Liver (tissue), 9 donors: Measurements from ENCODE around the gene GIPR. TPM values are rescaled to one million over a fixed set of nuclear protein-coding genes. Genes with fewer than 3 reads are reported as not detected.

ENCODE experiments used
- DNase-seq: peaks from one replicate; pipeline ENCODE4 v3.0.0-alpha.2; 2017; ENCODE audit warnings: low spot score
- H3K27ac ChIP-seq, 2 donors: one replicate each; pipeline ENCODE4 v1.7.0; 2013; ENCODE audit warnings: inconsistent platforms in 2 of 2, low read length in 2 of 2, control low read depth in 1 of 2, low read depth in 1 of 2, mild to moderate bottlenecking in 1 of 2
- H3K27me3 ChIP-seq, 4 donors: one replicate each; pipeline versions ENCODE4 v1.6.1 to v1.7.0; 2013; ENCODE audit warnings: low read length in 3 of 4, inconsistent platforms in 1 of 4, mild to moderate bottlenecking in 1 of 4, moderate library complexity in 1 of 4; ENCODE audit not compliant: control insufficient read depth in 4 of 4, insufficient read depth in 4 of 4
- H3K36me3 ChIP-seq, 4 donors: one replicate each; pipeline versions ENCODE4 v1.6.1 to v1.7.0; 2013; ENCODE audit warnings: low read length in 3 of 4, mild to moderate bottlenecking in 3 of 4, low read depth in 1 of 4, moderate library complexity in 1 of 4; ENCODE audit not compliant: control insufficient read depth in 4 of 4, insufficient read depth in 3 of 4
- H3K4me1 ChIP-seq, 4 donors: one replicate each; pipeline versions ENCODE4 v1.6.1 to v1.7.0; 2013; ENCODE audit warnings: low read length in 3 of 4, mild to moderate bottlenecking in 3 of 4, moderate library complexity in 1 of 4; ENCODE audit not compliant: control insufficient read depth in 4 of 4, insufficient read depth in 4 of 4
- H3K4me3 ChIP-seq, 3 donors: one replicate each; pipeline versions ENCODE4 v1.6.1 to v1.7.0; 2013; ENCODE audit warnings: low read length in 3 of 3, control low read depth in 1 of 3, low read depth in 1 of 3, mild to moderate bottlenecking in 1 of 3
- H3K9ac ChIP-seq, 2 donors: one replicate each; pipeline ENCODE4 v1.7.0; 2013; ENCODE audit warnings: low read length in 2 of 2, mild to moderate bottlenecking in 2 of 2, moderate library complexity in 2 of 2, control low read depth in 1 of 2, low read depth in 1 of 2
- H3K9me3 ChIP-seq, 4 donors: one replicate each; pipeline versions ENCODE4 v1.6.1 to v1.7.0; 2013; ENCODE audit warnings: low read length in 3 of 4; ENCODE audit not compliant: control insufficient read depth in 4 of 4
- ATF3 ChIP-seq: IDR thresholded peaks from 2 replicates; pipeline ENCODE4 v1.6.1; 2016; ENCODE audit warnings: antibody characterized with exemption
- CTCF ChIP-seq: fragments of 150-350 bp; IDR thresholded peaks from 2 replicates; pipeline ENCODE4 v1.5.1; 2017; ENCODE audit warnings: improper control_type of control experiment, low read depth, low read length; ENCODE audit not compliant: missing input control
- EGR1 ChIP-seq, 2 donors: IDR thresholded peaks; 2 replicates each; pipeline ENCODE4 v1.6.1; 2016 to 2018; ENCODE audit warnings: antibody characterized with exemption in 2 of 2, low read depth in 2 of 2
- FOXA1 ChIP-seq: IDR thresholded peaks from 2 replicates; pipeline ENCODE4 v1.6.1; 2016; ENCODE audit warnings: antibody characterized with exemption
- FOXA2 ChIP-seq: IDR thresholded peaks from 2 replicates; pipeline ENCODE4 v1.6.1; 2016; ENCODE audit warnings: antibody characterized with exemption
- GABPA ChIP-seq, 2 donors: IDR thresholded peaks in 1 of 2; conservative IDR thresholded peaks in 1 of 2; 2 replicates each; pipeline ENCODE4 v1.6.1; 2016; ENCODE audit warnings: antibody characterized with exemption in 2 of 2, mild to moderate bottlenecking in 1 of 2, moderate library complexity in 1 of 2
- HNF4A ChIP-seq, 2 donors: conservative IDR thresholded peaks; 2 replicates each; pipeline ENCODE4 v1.6.1; 2016; ENCODE audit warnings: antibody characterized with exemption in 2 of 2, mild to moderate bottlenecking in 2 of 2
- HNF4G ChIP-seq: IDR thresholded peaks from 2 replicates; pipeline ENCODE4 v1.6.1; 2016; ENCODE audit warnings: antibody characterized with exemption
- JUND ChIP-seq, 2 donors: IDR thresholded peaks; 2 replicates each; pipeline ENCODE4 v1.6.1; 2016; ENCODE audit warnings: antibody characterized with exemption in 2 of 2
- MAX ChIP-seq: IDR thresholded peaks from 2 replicates; pipeline ENCODE4 v1.6.1; 2016; ENCODE audit warnings: antibody characterized with exemption
- NR2F2 ChIP-seq: IDR thresholded peaks from 2 replicates; pipeline ENCODE4 v1.6.1; 2016; ENCODE audit warnings: antibody characterized with exemption
- RAD21 ChIP-seq, 2 donors: IDR thresholded peaks; 2 replicates each; pipeline ENCODE4 v1.6.1; 2016; ENCODE audit warnings: antibody characterized with exemption in 2 of 2, mild to moderate bottlenecking in 2 of 2
- RXRA ChIP-seq, 2 donors: IDR thresholded peaks; 2 replicates each; pipeline ENCODE4 v1.6.1; 2017 to 2018; ENCODE audit warnings: antibody characterized with exemption in 2 of 2, mild to moderate bottlenecking in 1 of 2
- SP1 ChIP-seq: IDR thresholded peaks from 2 replicates; pipeline ENCODE4 v1.6.1; 2018; ENCODE audit warnings: antibody characterized with exemption, mild to moderate bottlenecking
- TAF1 ChIP-seq: conservative IDR thresholded peaks from 2 replicates; pipeline ENCODE4 v1.6.1; 2016; ENCODE audit warnings: antibody characterized with exemption, mild to moderate bottlenecking
- YY1 ChIP-seq: IDR thresholded peaks from 2 replicates; pipeline ENCODE4 v1.6.1; 2016; ENCODE audit warnings: antibody characterized with exemption, mild to moderate bottlenecking
- ZBTB33 ChIP-seq: IDR thresholded peaks from 2 replicates; pipeline ENCODE4 v1.6.1; 2016; ENCODE audit warnings: antibody characterized with exemption
- WGBS: extraction: QIAGEN DNeasy Blood & Tissue Kit; methylation state at CpG from one replicate; pipeline ENCODE4 v1.1.7; 2013; 5-methylcytosine and 5-hydroxymethylcytosine counted together
- polyA plus RNA-seq, 2 donors: library from polyadenylated mRNA; stranded (reverse) in 1 of 2; unstranded in 1 of 2; fragments of 200-250 nt in 1 of 2; fragments of >200 nt in 1 of 2; fragmentation: Nextera tagmentation in 1 of 2; extraction: Ambion mirVana in 1 of 2; gene quantifications; one replicate each; pipeline versions ENCODE4 v1.2.1 to v1.2.3, GENCODE V29; 2013 to 2015
- total RNA-seq, 2 donors: library from RNA; depleted of rRNA; stranded (reverse); fragments of >200 nt; gene quantifications; one replicate each; pipeline ENCODE4 v1.2.3, GENCODE V29; 2014
- TF ChIP-seq, protein P1 (sequence below): IDR thresholded peaks from 2 replicates; pipeline ENCODE4 v1.6.1; 2016; ENCODE audit warnings: antibody characterized with exemption, mild to moderate bottlenecking
- donor health status: healthy.
- donor health status: healthy.
- donor health status: healthy.
- donor health status: healthy.
- donor health status: healthy.

Gene GIPR
- total and polyA plus RNA-seq, 4 donors, result 0.05 to 0.50 (median 0.07) TPM

GRCh38 chr19:45668342-45668871, 386 bp downstream of the GIPR start:
- WGBS, result 2% methylated on average over 19 of the region's 19 CpGs
- Histone ChIP-seq H3K9me3 (no peaks in the 10 kb centered on the region), H3K4me3 (peak overlapping the region in 1 of 3 donors; percentile 0), H3K36me3 (no peaks in the 10 kb centered on the region), H3K9ac (no peak overlapping the region), H3K27ac (no peak overlapping the region), H3K27me3 (peaks cover 0 to 8% (median 3%) of the 10 kb centered on the region in 4 donors), H3K4me1 (peaks cover 0 to 14% (median 4%) of the 10 kb centered on the region in 4 donors)
- no peak for DNase-seq
- TF ChIP-seq RAD21 (IDR thresholded peaks at IDR 0.05), result no peak
- TF ChIP-seq GABPA (IDR thresholded peaks at IDR 0.05 in 1 of 2, conservative IDR thresholded peaks at IDR 0.05 in 1 of 2), result no peak
- no peak for TF ChIP-seq CTCF
- no peak for TF ChIP-seq TAF1
- no peak for TF ChIP-seq HNF4A (conservative IDR thresholded peaks at IDR 0.05)
- no peak for TF ChIP-seq RXRA (IDR thresholded peaks at IDR 0.05)
- TF ChIP-seq SP1, result no peak
- no peak for TF ChIP-seq ZBTB33
- TF ChIP-seq, protein P1, sequence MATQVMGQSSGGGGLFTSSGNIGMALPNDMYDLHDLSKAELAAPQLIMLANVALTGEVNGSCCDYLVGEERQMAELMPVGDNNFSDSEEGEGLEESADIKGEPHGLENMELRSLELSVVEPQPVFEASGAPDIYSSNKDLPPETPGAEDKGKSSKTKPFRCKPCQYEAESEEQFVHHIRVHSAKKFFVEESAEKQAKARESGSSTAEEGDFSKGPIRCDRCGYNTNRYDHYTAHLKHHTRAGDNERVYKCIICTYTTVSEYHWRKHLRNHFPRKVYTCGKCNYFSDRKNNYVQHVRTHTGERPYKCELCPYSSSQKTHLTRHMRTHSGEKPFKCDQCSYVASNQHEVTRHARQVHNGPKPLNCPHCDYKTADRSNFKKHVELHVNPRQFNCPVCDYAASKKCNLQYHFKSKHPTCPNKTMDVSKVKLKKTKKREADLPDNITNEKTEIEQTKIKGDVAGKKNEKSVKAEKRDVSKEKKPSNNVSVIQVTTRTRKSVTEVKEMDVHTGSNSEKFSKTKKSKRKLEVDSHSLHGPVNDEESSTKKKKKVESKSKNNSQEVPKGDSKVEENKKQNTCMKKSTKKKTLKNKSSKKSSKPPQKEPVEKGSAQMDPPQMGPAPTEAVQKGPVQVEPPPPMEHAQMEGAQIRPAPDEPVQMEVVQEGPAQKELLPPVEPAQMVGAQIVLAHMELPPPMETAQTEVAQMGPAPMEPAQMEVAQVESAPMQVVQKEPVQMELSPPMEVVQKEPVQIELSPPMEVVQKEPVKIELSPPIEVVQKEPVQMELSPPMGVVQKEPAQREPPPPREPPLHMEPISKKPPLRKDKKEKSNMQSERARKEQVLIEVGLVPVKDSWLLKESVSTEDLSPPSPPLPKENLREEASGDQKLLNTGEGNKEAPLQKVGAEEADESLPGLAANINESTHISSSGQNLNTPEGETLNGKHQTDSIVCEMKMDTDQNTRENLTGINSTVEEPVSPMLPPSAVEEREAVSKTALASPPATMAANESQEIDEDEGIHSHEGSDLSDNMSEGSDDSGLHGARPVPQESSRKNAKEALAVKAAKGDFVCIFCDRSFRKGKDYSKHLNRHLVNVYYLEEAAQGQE, result no peak
- TF ChIP-seq FOXA1, result no peak
- TF ChIP-seq JUND (IDR thresholded peaks at IDR 0.05), result no peak
- TF ChIP-seq ATF3, result no peak
- no peak for TF ChIP-seq EGR1 (IDR thresholded peaks at IDR 0.05; ENCODE audit: low read depth in 2 of 2)
- no peak for TF ChIP-seq NR2F2
- TF ChIP-seq MAX, result no peak
- no peak for TF ChIP-seq YY1
- no peak for TF ChIP-seq FOXA2
- no peak for TF ChIP-seq HNF4G
